ENCODE measurements around the gene PRKCA.
"Not testable (repeated sequence)": the region's sequence is repeated elsewhere in the genome, so short reads cannot be mapped to it uniquely, and the experiment has no call there.

- not testable (repeated sequence) for TF ChIP-seq POLR2A (IDR thresholded peaks at IDR 0.05; ENCODE audit: low read length); GATA1 (IDR thresholded peaks at IDR 0.05; ENCODE audit: low read depth, low read length)
Measured at GRCh38 chr17:66713021-66713532, 410.7 kb downstream of the PRKCA start.

All from erythroblast (primary cell).